Effector memory CD4-positive, alpha-beta T cell (primary cell): ENCODE measurements around the gene RALA.

Source experiments
- DNase-seq, 3 donors: peaks; one replicate each; pipeline ENCODE4 v3.0.0-alpha.2; 2020
- H3K27ac ChIP-seq: 2 replicates; pipeline ENCODE4 v1.7.0; 2013; ENCODE audit warnings: mild to moderate bottlenecking, low read length, moderate library complexity; ENCODE audit not compliant: insufficient read depth, poor library complexity, severe bottlenecking
- H3K27me3 ChIP-seq: replicated peaks from 2 replicates; pipeline ENCODE4 v1.7.0; 2013; ENCODE audit warnings: mild to moderate bottlenecking, low read length; ENCODE audit not compliant: insufficient read depth, control insufficient read depth, poor library complexity, severe bottlenecking
- H3K36me3 ChIP-seq: 2 replicates; pipeline ENCODE4 v1.7.0; 2013; ENCODE audit warnings: mild to moderate bottlenecking, low read length, moderate library complexity; ENCODE audit not compliant: control insufficient read depth, insufficient read depth
- H3K4me1 ChIP-seq: 2 replicates; pipeline ENCODE4 v1.7.0; 2013; ENCODE audit warnings: low read length, mild to moderate bottlenecking; ENCODE audit not compliant: control insufficient read depth, insufficient read depth, poor library complexity, severe bottlenecking
- H3K4me3 ChIP-seq: 2 replicates; pipeline ENCODE4 v1.7.0; 2013; ENCODE audit warnings: low read length, low read depth, mild to moderate bottlenecking; ENCODE audit not compliant: insufficient read depth, poor library complexity, severe bottlenecking
- H3K9me3 ChIP-seq: 2 replicates; pipeline ENCODE4 v1.7.0; 2013; ENCODE audit warnings: mild to moderate bottlenecking, low read length, moderate library complexity; ENCODE audit not compliant: control insufficient read depth

Gene RALA

GRCh38 chr7:39753823-39754325, 130.5 kb downstream of the RALA start:
- H3K9me3 ChIP-seq: no peaks in the 10 kb centered on the region
- no peak overlapping the region for H3K27ac ChIP-seq
- no peak for DNase-seq
- H3K4me3 ChIP-seq: no peak overlapping the region
- H3K36me3 ChIP-seq: no peaks in the 10 kb centered on the region
- H3K27me3 ChIP-seq: no peaks in the 10 kb centered on the region
- no peaks in the 10 kb centered on the region for H3K4me1 ChIP-seq

DNA sequence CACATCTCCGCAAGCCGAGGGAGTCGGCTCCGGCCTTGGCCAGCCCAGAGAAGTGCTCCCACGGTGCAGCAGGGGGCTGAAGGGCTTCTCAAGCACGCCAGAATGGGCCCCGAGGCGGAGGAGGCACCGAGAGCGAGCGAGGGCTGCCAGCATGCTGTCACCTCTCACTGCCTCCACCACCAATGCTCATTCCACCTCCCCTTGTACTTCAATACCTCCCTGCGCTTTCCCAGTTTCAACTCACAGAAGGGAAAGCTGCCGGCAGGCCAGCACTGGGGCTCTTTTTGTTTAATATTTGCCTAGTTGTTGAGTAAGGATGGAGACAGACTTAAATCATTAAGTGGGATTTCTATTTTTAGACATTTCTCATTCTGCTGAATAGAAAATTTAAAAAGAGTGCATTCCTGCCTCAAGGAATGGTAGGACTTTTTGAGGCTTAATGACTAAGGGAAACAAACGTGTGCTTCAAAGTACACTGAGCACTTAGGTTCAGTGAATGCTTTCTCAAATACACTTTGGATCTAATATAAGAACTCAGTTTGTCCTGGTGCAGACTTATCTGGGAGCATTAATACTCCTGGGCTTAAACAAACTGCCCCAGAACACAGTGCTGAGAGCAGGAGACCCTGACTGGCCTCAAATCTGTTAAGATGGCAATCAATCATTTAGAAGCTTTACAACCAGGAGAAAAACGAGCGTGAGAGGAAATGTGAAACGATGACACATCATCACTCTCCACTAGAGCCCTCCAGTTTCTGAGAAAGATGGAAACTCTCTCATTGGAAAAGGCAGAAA, 131.2 kb downstream of the RALA start:
- Histone ChIP-seq H3K9me3 (no peaks in the 10 kb centered on the region), H3K4me1 (no peaks in the 10 kb centered on the region), H3K4me3 (no peak overlapping the region), H3K27ac (no peak overlapping the region), H3K27me3 (no peaks in the 10 kb centered on the region), H3K36me3 (no peaks in the 10 kb centered on the region)
- no peak for DNase-seq

DNA sequence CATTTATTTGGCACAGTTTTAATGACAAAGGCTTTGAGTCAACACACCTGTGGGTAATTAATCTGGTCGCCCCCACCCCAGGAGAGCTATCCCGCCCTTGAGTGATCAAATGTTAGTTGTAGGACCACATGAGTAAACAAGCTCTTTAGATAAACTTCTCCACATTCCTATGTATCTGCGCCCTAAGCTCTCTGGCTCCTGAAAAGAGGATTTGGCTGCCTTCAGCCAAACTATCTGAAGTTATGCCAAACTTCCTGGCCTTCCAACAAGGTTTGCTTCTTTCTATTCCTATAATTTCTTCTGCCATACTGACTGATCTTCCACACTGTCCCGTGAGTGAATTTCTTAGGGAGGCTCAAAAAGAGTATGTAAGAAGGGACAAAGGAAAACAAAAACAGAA, 134.2 kb downstream of the RALA start:
- Histone ChIP-seq H3K27me3 (no peaks in the 10 kb centered on the region), H3K36me3 (no peaks in the 10 kb centered on the region), H3K4me3 (no peak overlapping the region), H3K9me3 (no peaks in the 10 kb centered on the region), H3K27ac (no peak overlapping the region), H3K4me1 (no peaks in the 10 kb centered on the region)
- DNase-seq: no peak
